ENCODE measurements around the gene MYL11. TPM values are rescaled to one million over a fixed set of nuclear protein-coding genes. Genes with fewer than 3 reads are reported as not detected.

The MYL11 gene
- total RNA-seq, 1 donor from 2014 or later, result not detected

GRCh38 chr16:30416624-30417528, 42.3 kb downstream of the MYL11 start:
- no peak for DNase-seq (ENCODE audit: low spot score)

- peak; percentile 92 for DNase-seq (ENCODE audit: low spot score)
Observed at GRCh38 chr16:30417529-30418349, 43.1 kb downstream of the MYL11 start.

GRCh38 chr16:30418350-30419181, 44.0 kb downstream of the MYL11 start:
- no peak for DNase-seq (ENCODE audit: low spot score)

- DNase-seq (ENCODE audit: low spot score), result no peak
Observed at GRCh38 chr16:30421010-30421409, 46.4 kb downstream of the MYL11 start.

Other genes with a start within 250 kb of the MYL11 start
- gene CORO1A, start 191.2 kb upstream of the MYL11 start, total RNA-seq, result 56.2 TPM
- gene BOLA2B, start 181.1 kb upstream of the MYL11 start, total RNA-seq, result 94.9 TPM
- 25.2 TPM for gene SLX1A, start 180.9 kb upstream of the MYL11 start, total RNA-seq
- gene SULT1A3, start 175.5 kb upstream of the MYL11 start, total RNA-seq, result 9.4 TPM
- 25.7 TPM for gene NPIPB13, start 126.3 kb upstream of the MYL11 start, total RNA-seq
- gene CD2BP2, start 19.5 kb upstream of the MYL11 start, total RNA-seq, result 57.4 TPM
- gene TBC1D10B, start 4.3 kb upstream of the MYL11 start, total RNA-seq, result 42.1 TPM
- gene SEPTIN1, start 7.8 kb downstream of the MYL11 start, total RNA-seq, result 2.3 TPM
- 5.3 TPM for gene ZNF48, start 20.6 kb downstream of the MYL11 start, total RNA-seq
- 6.3 TPM for gene ZNF771, start 32.8 kb downstream of the MYL11 start, total RNA-seq
- gene DCTPP1, start 55.2 kb downstream of the MYL11 start, total RNA-seq, result 26.8 TPM
- gene SEPHS2, start 71.1 kb downstream of the MYL11 start, total RNA-seq, result 48.4 TPM
- gene ITGAL, start 97.9 kb downstream of the MYL11 start, total RNA-seq, result 6.8 TPM
- 24.8 TPM for gene ZNF768, start 151.8 kb downstream of the MYL11 start, total RNA-seq
- gene ZNF747, start 160.1 kb downstream of the MYL11 start, total RNA-seq, result 9.6 TPM
- gene ZNF764, start 183.6 kb downstream of the MYL11 start, total RNA-seq, result 5.9 TPM
- 12.1 TPM for gene ZNF688, start 196.9 kb downstream of the MYL11 start, total RNA-seq
- gene ZNF785, start 210.9 kb downstream of the MYL11 start, total RNA-seq, result 10.1 TPM
- 5.9 TPM for gene ZNF689, start 235.6 kb downstream of the MYL11 start, total RNA-seq